ENCODE data around the gene ZBTB20.

The ZBTB20 gene

DNA sequence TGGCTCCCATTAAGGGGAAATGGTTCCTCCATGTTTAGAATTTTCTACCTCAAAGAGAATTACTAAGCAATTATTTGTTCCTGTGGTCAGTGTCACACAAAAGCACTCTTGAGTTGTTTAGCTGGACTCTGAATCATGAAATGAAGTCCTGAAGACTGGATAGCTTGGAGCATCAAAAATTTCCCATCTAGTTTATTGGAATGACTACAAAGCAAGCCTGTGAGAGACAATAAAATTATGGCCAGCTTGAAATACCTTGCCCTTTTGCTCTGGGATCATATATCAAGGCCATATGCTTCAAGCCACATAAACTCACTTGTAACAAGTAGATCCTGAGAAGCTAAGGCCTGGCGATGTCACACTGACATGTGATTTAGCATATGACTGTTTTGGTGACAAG, 561.0 kb downstream of the ZBTB20 start:
- no peak for DNase-seq (ENCODE audit: low read depth)
- H3K4me3 ChIP-seq (ENCODE audit: low read depth, low read length): no peak overlapping the region

GRCh38 chr3:114585687-114586086, 561.4 kb downstream of the ZBTB20 start:
- no peak for DNase-seq (ENCODE audit: low read depth)
- H3K4me3 ChIP-seq (ENCODE audit: low read depth, low read length): no peak overlapping the region

GRCh38 chr3:114584734-114585371, 562.2 kb downstream of the ZBTB20 start:
- no peak for DNase-seq (ENCODE audit: low read depth)
- H3K4me3 ChIP-seq (ENCODE audit: low read depth, low read length): no peak overlapping the region

DNA sequence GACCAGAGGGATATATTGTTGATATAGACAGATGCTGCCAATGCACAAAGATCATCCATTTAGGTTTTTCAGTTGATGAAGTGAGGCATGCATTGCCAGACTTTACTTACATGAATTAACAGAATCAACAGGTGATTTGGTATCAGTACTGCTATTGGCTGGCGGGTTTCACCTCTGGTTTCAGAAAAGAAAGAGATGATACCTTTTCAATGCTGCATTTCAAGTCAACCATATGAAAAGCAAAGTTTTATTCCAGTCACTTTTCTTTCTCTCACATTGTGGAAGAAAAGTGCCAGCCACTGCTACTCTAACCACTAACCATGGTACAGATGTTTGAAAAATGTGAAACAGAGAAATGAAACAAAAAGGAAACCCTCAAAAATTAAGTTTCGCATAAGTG, 564.2 kb downstream of the ZBTB20 start:
- DNase-seq (ENCODE audit: low read depth): no peak
- no peak overlapping the region for H3K4me3 ChIP-seq (ENCODE audit: low read depth, low read length)

- no peak for DNase-seq (ENCODE audit: low read depth)
Observed at GRCh38 chr3:114572364-114573062, 574.6 kb downstream of the ZBTB20 start.

DNA sequence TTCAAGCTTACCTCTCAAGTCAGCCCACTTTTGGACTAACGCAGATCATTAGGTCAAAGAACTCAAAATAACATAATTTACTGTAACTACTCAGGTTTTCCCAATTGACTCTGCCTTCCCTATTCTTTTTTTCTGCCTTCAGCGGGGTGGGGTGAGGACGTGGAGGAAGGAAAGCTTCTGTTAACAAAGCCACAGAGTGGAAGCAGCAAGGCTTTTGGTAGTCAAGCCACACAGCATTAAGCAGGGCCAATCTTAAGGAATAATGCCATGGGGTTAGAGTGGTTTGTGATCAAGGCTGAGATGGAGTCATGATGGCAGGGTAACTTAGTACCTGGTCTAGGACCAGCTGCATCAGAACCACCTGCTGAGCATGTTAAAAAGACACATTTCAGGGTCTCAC, 575.7 kb downstream of the ZBTB20 start:
- H3K4me3 ChIP-seq (ENCODE audit: low read depth, low read length): no peak overlapping the region
- DNase-seq (ENCODE audit: low read depth): no peak

More at GRCh38 chr3:114572364-114573062, 574.6 kb downstream of the ZBTB20 start:
- H3K4me3 ChIP-seq (ENCODE audit: low read depth, low read length): no peak overlapping the region

DNA sequence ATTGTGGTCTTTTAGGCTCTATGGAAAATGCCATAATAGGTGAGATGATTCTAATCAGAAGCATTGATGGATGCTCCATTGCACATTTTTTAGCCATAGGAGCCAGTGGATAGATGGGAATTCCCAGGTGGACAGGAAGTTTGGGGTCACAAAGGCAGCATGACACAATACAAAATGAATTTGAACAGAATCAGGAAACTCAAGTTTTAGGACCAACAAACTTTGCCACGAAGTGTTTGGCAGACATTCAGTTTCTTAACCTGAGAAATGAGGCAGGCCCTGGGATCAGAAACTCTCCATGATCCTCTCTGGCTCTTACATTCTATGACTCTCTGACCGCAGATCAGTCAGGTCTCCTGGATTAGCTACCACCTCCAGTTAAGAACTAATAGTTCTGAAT, 577.9 kb downstream of the ZBTB20 start:
- no peak for DNase-seq (ENCODE audit: low read depth)
- H3K4me3 ChIP-seq (ENCODE audit: low read depth, low read length): no peak overlapping the region

DNA sequence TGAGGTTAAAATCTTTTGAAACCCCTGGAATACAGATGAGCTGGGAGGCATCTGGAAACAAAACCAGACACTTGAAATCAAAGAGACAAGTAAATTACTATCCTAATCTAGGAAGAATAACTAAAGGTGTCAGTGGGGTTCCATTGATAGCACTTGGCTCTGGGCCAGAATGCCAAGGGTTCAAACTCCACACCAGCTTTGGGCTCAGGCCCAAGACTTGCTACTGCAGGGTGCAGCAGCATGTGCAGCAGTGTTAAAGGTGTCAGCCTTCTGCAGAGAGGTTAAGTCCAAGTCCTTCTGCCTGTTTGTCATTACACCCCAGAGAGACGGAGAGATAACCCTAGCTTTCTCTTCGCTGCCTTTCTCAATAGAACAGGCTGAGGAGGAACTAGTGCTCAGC, 579.3 kb downstream of the ZBTB20 start:
- DNase-seq (ENCODE audit: low read depth): no peak

DNA sequence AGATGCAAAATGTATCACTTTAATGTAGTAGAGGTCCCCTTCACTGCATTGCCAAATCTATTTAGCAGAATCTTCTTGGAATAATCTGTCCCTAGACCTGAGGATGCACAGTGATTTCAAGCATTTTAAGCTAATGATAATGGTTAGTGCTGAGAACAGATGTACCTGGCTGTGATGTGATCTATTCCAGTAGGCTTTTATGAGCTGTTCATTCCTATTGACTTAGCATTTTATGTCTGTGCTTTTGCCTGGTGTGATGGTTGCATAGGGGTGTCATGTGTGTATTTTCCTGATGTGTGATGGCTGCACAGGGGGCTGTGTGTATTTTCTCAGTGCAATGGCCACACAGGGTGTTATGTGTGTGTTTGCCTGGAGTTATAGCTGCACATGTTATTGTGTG, 580.3 kb downstream of the ZBTB20 start:
- DNase-seq (ENCODE audit: low read depth): no peak
- no peak overlapping the region for H3K4me3 ChIP-seq (ENCODE audit: low read depth, low read length)

More for the DNA sequence above, 579.3 kb downstream of the ZBTB20 start:
- no peak overlapping the region for H3K4me3 ChIP-seq (ENCODE audit: low read depth, low read length)

GRCh38 chr3:114566162-114566755, 580.8 kb downstream of the ZBTB20 start:
- no peak overlapping the region for H3K4me3 ChIP-seq (ENCODE audit: low read depth, low read length)
- no peak for DNase-seq (ENCODE audit: low read depth)

- no peak overlapping the region for H3K4me3 ChIP-seq (ENCODE audit: low read depth, low read length)
- no peak for DNase-seq (ENCODE audit: low read depth)
Observed at GRCh38 chr3:114565216-114565615, 581.9 kb downstream of the ZBTB20 start.

DNA sequence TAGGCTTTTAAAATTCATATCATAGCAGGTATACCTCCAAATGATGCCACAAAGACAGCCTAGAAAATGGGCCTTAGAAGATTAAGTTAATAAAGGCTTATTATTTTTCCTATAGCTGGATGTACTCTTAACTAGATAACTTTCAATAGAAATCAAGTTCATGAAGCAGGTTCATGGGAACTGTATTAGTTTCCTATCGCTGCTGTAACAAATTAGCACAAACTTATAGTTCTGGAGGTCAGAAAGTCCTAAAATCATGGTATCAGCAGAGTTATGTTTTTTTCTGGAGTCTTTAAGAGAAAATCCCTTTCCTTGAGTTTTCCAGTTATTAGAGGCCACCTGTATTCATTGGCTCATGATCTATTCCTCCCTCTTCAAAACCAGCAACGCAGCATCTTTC, 583.4 kb downstream of the ZBTB20 start:
- no peak for DNase-seq (ENCODE audit: low read depth)
- H3K4me3 ChIP-seq (ENCODE audit: low read depth, low read length): no peak overlapping the region

- no peak overlapping the region for H3K4me3 ChIP-seq (ENCODE audit: low read depth, low read length)
- DNase-seq (ENCODE audit: low read depth): no peak
Observed at GRCh38 chr3:114562557-114562956, 584.5 kb downstream of the ZBTB20 start.

DNA sequence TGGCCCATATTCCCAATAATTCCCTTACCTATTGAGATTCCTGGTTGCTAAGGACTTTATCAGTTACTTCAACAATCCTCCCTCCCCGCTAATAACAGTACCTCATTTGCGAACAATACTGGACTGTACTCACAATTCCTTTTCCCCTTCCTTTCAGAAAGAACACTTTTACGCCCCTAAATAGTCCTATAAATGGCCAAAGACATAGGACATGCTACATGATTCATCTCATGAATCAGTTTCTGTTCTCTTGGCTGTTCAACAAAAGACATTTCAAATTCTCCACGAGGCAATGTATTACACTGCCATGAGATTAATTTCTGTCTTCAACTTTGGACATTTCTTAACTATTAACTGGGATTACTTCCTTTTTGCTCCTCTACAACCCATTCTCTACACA, 588.8 kb downstream of the ZBTB20 start:
- no peak for DNase-seq (ENCODE audit: low read depth)

DNA sequence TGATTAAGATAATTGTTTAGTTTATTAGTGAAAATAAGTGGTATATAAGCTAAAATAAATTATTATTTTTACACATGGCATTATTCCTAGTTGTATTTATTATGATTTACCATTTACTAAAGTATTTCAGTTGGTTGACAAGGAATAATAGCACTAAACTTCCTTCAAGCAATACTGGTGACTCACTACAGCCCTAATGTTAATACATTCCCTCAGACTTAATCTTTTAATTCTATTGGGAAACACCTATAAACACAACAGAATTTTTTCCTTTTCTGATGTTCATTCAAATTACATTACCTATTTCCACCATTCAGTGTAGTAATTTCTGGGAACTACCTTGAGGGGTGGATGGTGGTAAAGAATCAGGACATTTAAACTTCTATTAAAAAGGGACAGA, 589.3 kb downstream of the ZBTB20 start:
- DNase-seq (ENCODE audit: low read depth): no peak

More for the DNA sequence above, 588.8 kb downstream of the ZBTB20 start:
- H3K4me3 ChIP-seq (ENCODE audit: low read depth, low read length): no peak overlapping the region

DNA sequence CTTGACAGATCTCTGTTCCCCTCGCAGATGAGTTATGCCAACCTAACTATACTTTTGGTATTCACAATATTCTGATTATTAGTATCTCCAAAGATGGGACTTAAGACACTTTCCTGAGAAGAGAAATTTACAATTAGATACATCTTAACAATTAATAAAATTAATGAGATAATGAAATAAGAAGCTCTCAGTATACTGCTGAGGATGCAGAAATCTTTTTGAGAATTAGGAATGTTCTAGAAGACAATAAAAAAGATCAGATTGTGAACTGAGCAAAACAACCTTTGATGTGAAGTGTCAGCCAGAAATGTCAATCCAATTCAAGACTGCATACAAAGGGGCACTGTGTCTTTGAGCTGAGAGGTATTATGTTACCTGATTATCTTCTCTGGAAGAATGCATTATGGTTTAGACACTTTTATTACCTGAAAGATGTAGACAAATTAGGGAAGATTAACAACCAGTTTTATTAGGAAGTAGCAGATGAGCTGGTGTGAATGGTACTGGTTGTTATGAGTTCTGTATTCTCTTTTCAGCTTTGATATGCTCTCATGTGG, 590.4 kb downstream of the ZBTB20 start:
- no peak overlapping the region for H3K4me3 ChIP-seq (ENCODE audit: low read depth, low read length)
- no peak for DNase-seq (ENCODE audit: low read depth)

More for the DNA sequence above, 589.3 kb downstream of the ZBTB20 start:
- H3K4me3 ChIP-seq (ENCODE audit: low read depth, low read length): no peak overlapping the region

DNA sequence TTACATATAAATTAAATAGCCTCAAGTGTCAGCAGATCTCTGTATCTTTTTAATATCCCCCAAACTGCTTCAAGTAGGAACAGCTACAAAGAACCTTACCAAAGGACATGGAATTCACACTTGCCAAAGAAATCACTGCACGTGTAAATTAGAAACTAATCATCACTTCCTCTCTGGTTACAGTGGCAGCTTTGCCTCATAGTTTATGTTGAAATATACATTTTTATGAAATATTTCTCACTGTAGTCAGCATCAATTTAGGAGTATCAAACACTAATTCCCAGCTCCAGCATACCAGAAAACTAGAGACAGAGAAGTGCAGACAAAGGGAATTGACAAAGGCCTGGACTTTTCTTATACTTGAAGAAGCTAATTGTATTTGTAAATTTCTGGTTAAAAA, 592.4 kb downstream of the ZBTB20 start:
- H3K4me3 ChIP-seq (ENCODE audit: low read depth, low read length): no peak overlapping the region

DNA sequence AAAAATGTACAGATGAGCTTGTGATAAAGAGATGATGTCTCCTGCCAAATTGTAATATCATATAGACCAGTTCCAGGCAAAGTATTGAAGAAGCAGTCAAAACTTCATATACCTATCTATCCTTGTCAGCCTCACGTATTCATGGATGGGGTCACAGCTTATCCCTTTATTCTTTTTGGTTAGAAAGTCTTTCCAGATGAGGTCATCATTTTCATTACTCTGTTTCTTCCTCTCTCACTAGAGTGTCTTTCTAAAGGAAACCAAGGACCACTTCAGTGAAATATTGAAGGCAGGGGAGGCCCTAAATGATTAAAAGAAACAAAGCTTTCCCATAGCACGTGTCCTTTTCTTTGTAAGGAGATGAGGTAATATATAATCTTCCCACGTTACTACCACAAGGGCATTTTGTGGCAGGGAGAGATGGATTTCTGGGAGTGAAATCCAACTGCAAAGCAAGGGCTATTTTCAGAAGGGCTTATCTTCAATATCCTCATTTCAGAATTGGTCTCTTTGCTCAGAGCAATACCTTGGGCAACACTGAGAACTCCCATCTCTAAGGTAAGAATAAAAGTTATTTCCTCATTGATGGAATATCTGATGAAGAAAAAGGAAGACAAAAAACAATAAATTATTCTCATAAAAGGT, 593.0 kb downstream of the ZBTB20 start:
- no peak for DNase-seq (ENCODE audit: low read depth)
- no peak overlapping the region for H3K4me3 ChIP-seq (ENCODE audit: low read depth, low read length)

More for the DNA sequence above, 592.4 kb downstream of the ZBTB20 start:
- no peak for DNase-seq (ENCODE audit: low read depth)

DNA sequence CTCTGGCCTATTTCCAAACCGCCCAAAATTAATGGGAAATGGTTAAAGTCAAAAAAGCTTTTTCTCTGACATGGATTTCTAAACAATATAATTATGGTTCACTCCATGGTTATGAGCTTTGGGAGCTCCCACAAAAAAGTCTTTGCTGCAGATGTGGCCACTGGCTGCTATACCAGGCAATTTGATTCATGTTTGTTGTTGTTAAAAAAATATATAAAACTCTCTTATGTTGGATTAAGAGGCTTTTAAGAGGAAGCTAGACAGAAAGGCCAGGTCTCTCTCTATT, 594.6 kb downstream of the ZBTB20 start:
- H3K4me3 ChIP-seq (ENCODE audit: low read depth, low read length): no peak overlapping the region
- DNase-seq (ENCODE audit: low read depth): no peak

GRCh38 chr3:114551770-114552526, 595.1 kb downstream of the ZBTB20 start:
- H3K4me3 ChIP-seq (ENCODE audit: low read depth, low read length): no peak overlapping the region
- DNase-seq (ENCODE audit: low read depth): no peak
